ENCODE data around the gene ADCY1.

GRCh38 chr7:45563401-45563800 lies 10.8 kb upstream of the ADCY1 start:
- TF ChIP-seq CTCF (IDR thresholded peaks at IDR 0.05; ENCODE audit: low read depth, low read length) (no peak), EZH2phosphoT487 (IDR thresholded peaks at IDR 0.05; ENCODE audit: low read depth) (no peak)

Measured in OCI-LY3 (cell line).